K562 (cell line): ENCODE data around the gene WDCP.

ENCODE experiments used
- NCOA2 ChIP-seq, 2 experiments: fragments of 450-650 bp; IDR thresholded peaks; 2 replicates each; pipeline ENCODE4 v1.6.1; 2018; ENCODE audit warnings: mild to moderate bottlenecking in 2 of 2, moderate library complexity in 1 of 2; ENCODE audit not compliant: partially characterized antibody in 2 of 2
- POLR2AphosphoS5 ChIP-seq: IDR thresholded peaks from 2 replicates; pipeline ENCODE4 v1.6.1; 2011; ENCODE audit warnings: mild to moderate bottlenecking, low read depth, low read length, moderate library complexity; ENCODE audit not compliant: control insufficient read depth, insufficient read depth
- RFX5 ChIP-seq: IDR thresholded peaks from 2 replicates; pipeline ENCODE4 v1.6.1; 2011; ENCODE audit warnings: low read depth, mild to moderate bottlenecking, improper control_type of control experiment, low read length
- ZNF766 ChIP-seq: fragments of 200-800 bp; sonication (Bioruptor generic); conservative IDR thresholded peaks from 2 replicates; pipeline ENCODE4 v1.6.1; 2016; ENCODE audit warnings: missing genetic modification characterization, missing compliant biosample characterization

DNA sequence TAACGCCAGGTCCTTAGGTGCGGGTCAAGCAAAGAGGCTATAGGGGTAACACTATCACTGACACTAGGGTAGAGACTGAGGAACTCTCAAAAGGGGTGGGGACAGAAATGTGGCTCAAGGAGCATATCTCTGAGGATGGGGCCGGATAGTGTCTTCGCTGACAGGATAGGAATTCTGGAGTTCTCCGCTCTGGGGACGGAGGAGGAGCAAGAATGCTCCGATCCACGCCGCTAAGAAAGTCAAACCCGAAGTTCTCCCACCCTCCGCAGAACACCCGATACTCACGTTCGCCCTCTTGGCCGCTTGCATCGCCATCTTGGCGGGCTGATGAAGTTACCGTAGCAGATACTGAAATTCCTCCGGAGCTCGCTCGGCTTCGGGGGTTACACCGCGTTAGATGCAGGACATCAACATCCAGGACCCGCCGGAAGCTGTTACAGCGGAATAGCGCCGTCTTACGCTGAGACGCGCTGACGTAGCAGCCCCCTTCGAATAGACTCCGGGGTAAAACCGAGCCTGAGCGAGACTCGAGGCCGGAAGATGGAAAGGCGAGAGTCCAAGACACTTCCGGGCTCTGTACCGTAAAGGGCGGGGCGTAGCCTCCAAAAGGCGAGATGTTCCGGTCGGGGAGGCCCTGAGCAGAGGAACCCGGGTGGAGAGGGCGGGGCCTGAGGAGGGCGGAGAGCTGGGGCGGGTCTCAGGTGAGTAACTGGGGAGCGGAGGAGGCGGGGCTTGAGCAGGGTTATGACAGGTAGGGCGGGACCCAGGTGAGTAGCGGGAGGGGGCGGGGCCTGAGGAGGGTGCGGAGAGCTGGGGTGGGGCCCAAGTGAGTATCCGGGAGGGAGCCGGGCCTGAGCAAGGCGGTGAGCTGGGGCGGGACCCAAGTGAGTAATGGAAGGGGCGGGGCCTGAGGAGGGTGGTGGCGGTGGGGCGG is 29.0 kb upstream of the WDCP start, which contains the start of gene SF3B6:
- TF ChIP-seq POLR2AphosphoS5 (peak; percentile 89), RFX5 (peak; percentile 37; the same call in 1 of the 2 replicates), NCOA2 (IDR thresholded peaks at IDR 0.05; ENCODE audit: partially characterized antibody in 2 of 2) (no peak), ZNF766 (no peak)
